Stimulated activated CD4-positive, alpha-beta T cell treated with anti-CD3 and anti-CD28 coated beads, Interleukin-15, amount 100 ng/mL, for 48 hours (primary cell): ENCODE measurements around the gene ITGB2.

Experiments used
- DNase-seq, 2 donors: peaks; one replicate each; pipeline ENCODE4 v3.0.0-alpha.2; 2020; ENCODE audit warnings: low read depth in 2 of 2

Gene ITGB2

DNA sequence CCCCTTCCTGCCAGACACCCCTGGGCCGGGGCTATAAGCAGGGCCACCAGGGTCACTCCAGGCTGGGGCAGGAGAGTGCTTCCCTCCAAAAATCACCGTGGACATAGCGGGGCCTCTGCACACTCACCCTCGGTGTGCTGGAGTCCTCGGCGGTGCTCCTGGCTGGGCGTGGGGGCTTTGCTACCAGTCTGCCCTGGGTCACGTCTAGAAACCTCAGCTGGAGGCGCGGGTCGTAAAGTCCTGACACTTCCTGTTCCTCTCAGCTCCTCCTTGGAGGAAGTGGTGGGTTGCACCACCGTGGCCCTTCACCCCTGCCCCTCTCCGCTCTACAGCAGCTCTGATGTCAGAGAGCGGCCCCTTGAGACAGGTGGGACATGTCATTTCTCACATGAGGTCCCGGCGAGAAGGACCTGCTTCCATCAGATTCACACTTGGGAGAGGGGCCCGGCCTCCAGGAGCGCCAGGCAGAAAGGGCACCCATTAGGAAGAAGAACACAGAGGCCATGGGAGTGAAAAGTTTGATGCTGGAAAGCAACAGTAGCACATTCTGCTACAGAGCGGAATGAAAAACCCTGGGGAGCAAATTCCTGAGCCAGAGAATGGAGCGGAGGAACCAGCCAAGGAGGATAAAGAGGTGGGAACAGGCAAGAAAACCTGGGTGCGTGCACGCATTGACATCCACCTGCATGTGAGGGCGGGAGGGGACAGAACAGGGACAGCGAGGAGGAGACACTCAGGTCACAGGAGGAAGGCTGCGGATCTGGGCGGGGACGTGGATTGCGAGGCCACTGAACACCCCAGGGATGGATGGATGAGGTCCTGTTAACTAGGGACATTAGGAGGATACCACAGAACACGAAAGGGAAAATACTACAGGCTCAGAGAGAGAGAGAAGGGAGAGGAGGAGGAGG is at the start of gene ITGB2:
ITGB2 (minus strand) TSS at position 206 of the 911 bp plus-strand sequence. CDS start 10,117 bp downstream, outside the sequence.
- peak; percentile 55 to 66 for DNase-seq

- no peak for DNase-seq
These were observed 49.4 kb upstream of the ITGB2 start for GRCh38 chr21:44969931-44970755.

GRCh38 chr21:44969066-44969670 is 48.5 kb upstream of the ITGB2 start:
- DNase-seq = no peak

- no peak for DNase-seq
These were observed 46.7 kb upstream of the ITGB2 start for GRCh38 chr21:44967082-44968047.

DNA sequence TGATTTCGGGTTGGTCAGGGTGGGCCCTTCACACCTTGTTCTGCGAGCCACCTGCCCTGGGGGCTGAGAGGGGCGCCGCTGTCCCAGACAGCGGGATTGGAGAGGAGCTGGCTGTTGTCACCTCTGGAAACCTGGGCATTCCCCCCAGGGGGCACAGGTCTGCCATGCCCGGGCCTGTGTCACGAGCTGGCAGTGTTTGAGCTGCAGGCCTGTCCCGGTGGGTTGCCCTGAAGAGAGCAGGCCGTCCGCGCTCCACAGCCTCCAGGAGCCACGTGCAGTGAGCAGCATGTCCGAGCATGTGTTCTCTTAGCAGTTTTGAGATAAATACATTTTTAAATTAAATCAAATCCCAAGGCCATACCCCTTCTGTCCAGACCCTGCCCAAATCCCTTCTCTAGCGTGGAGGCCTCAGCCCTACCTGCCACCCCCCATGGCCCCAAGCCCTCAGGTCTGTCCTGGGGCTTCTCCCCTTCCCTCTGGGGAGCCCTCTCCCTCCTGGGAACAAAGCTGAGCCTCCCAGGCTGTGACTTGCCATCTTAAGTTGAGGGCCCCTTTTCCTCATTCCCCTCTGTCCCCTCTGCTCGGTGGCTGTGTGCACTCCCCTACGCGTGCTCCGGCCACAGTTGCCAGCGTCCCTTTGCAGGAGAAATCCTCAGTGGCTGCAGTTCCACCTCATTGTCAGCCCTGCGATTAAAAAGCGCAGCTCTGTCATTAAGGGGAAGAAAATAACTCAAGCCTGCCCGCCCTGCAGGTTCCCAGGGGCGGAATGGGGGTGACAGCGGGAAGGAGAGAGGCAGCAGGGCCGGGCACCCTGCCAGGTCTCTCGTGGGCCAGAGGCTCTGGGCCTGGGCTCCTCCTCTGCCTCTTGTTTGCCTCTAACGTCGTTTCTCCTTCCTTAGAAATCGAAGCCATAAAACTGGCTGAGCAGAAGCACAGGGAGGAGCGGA is 45.7 kb upstream of the ITGB2 start:
- no peak for DNase-seq

- DNase-seq = peak in 1 of 2 donors; percentile 21
These were observed 44.7 kb upstream of the ITGB2 start for GRCh38 chr21:44965251-44966022.

DNA sequence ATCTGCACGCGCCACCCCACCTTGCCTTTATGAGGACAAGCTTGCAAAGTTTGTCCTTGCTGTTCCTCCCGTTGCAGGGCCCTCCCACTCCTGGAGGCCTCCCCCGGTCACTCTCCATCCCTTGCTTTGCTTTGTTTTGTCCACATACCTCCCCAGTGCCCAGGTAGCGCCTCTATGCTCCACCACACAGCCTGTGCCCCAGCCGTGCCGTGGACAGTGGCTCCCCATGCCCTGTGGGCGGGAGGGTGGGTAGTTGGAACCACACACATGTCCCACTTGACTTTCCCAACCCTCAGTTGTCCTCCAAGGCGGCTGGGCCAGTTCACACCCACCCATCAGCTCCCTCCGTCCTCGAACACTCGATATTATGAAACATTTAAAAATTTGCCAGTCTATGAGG is 43.7 kb upstream of the ITGB2 start:
- no peak for DNase-seq

GRCh38 chr21:44962403-44962966 is 41.8 kb upstream of the ITGB2 start:
- DNase-seq = no peak

DNA sequence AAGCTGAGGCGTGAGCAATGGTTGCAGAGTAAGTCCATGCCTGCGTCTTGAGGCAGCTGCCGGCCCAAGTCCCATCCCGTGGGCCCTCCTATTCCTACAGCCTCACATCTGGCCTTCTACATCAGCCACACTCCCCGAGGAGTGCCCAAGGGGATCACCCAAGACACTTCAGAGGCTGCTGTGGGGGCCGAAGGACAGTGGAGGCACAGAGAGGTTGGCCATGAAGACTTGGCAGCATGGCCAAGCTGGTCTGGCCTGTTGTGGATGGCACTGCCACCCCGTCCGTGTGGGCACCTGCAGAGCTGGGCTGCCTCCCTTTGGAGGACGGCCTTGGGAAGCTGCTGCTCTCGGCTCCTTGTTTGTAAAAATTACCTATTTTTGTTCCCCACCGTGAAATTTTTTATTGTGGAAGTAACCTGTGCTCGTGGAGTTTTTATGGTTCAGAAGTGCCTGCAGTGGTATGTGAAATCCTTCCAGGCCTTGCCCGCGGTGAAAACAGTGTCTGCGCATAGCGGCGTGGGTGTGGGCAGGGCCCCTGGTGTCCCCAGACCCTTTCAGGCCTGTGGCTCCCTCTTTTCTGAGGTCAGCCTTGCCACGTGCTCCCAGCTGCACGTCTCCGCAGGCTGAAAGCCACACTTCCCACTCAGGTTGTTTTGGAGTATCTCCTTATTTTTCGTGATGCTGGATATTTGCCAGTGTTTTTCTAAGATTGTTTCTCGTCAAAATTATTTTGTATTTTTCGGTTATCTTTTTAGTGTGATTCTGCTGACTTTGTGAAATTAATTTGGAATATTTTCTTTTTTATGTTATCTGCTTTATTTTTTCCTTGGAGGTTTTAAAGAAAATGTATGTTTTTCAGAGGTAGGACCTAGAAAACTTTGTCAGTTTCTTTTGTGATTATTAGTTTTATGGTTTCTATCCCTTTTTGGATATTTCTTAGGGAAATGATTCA is 39.7 kb upstream of the ITGB2 start:
- no peak for DNase-seq

DNA sequence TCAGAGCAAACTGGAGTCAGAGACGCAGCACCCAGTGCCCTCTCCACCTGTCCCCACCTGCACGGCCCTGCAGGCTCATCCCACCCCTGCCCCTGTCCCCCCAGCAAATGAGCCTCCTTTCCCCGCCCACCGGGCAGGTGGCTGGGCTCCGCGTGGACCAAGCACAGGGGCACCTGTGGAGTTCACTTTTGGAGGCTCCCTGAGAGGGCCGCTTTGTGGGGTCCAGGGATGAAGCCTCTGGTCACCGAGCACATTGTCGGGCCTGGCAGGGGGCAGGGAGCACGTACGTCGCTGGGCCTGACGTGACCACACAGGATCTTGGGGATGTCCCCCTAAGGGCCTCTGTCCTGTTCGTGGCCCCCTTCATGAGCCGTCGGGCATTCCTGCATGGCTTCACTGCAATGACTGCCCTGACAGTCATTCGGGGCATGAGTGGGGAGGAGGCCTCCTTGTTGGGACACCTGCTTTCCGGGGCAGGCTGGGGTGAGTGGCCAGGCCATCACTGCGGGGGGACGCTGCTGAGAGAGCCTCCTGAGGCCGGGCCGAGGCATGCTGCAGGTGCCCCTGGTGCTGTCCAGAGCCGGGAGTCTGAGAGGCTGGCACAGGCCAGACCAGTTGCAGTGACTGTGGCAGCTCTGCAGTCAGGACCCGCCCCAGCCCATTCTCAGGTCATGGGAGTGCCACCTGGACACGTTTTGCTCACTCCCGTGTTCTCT is 38.8 kb upstream of the ITGB2 start:
- no peak for DNase-seq

GRCh38 chr21:44958471-44959191 is 37.9 kb upstream of the ITGB2 start:
- no peak for DNase-seq

DNA sequence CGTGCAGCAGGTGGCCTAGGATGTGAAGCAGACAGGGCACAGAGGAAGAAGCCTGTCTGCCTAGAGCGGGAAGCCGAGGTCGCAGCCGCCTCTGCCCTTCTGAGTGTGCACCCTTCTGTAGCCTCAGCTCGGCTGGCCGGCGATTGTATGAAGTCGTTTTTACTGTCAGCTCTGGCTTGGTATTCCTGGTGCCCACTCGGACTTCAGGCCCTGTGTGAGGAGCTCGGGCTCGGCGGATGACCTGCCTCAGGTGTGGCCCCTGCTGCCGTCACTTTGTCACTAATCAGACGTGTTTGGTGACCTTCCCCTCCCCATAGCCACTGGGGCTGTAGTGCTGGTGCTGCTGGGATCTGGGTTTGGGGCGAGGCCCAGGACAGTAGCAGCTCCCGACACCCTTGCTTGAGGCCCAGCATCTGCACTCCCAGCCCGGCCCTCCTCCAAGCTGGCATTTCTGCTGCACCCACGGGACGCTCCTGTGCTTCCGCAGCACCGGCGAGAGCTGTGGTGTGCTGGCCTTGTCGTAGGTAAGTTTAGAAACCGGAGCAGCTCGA is 37.3 kb upstream of the ITGB2 start:
- no peak for DNase-seq

GRCh38 chr21:44957047-44957831 is 36.5 kb upstream of the ITGB2 start:
- DNase-seq = no peak

DNA sequence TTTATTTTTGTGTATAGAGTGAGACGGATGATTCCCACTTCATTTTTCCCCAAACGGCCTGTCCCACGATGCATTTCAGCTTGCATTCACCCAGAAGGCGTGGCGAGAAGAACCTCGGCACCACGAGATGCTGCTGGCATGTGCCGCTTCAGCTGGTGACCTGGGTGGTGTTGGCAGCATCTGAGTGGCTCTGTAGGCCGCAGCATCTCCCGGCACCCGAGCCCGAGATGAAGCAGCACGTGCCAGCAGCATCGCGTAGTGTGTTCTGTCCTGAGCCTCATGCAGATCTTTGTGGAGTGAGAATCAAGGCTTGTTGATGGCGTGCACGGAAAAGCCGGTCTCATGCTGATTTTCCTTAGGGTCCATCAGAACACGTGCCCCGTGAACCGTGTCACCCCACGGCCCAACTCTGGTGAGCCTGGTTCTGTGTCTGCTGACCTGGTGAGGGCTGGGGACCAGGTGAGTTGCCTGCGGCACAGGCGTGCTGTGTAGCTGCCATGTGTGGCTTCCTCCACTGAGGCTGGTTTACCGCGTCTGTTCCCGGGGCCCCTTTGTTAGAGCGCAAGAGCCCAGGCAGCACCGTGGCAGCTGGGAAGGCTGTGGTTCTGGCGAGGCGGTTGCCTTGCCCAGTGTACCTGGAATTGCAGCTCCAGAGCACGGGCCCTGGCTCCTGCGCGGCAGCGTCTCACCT is 35.8 kb upstream of the ITGB2 start:
- no peak for DNase-seq

- DNase-seq = no peak
These were observed 35.1 kb upstream of the ITGB2 start for GRCh38 chr21:44955798-44956175.
